BLaER1 treated with 17β-estradiol and CSF1 and Interleukin-3, amounts not matched to agents 10 nM and 100 nM (cell line): ENCODE data around the gene RALBP1.
"Not testable (repeated sequence)": the region's sequence is repeated elsewhere in the genome, so short reads cannot be mapped to it uniquely, and the experiment has no call there.

Experiments used
- H3K27ac ChIP-seq, 11 experiments: shearing (Covaris generic); formaldehyde crosslinking; 2 replicates each; pipeline ENCODE4 v1.8.1; 2022
- H3K27me3 ChIP-seq, 11 experiments: shearing (Covaris generic); formaldehyde crosslinking; 2 replicates each; pipeline ENCODE4 v1.8.1; 2022
- H3K36me3 ChIP-seq, 11 experiments: shearing (Covaris generic); formaldehyde crosslinking; 2 replicates each; pipeline ENCODE4 v1.8.1; 2022
- H3K4me1 ChIP-seq, 10 experiments: shearing (Covaris generic); formaldehyde crosslinking; 2 replicates each; pipeline ENCODE4 v1.8.1; 2022
- H3K4me2 ChIP-seq, 11 experiments: shearing (Covaris generic); formaldehyde crosslinking; 2 replicates each; pipeline ENCODE4 v1.8.1; 2022
- H3K4me3 ChIP-seq, 10 experiments: shearing (Covaris generic); formaldehyde crosslinking; 2 replicates each; pipeline ENCODE4 v1.8.1; 2022
- H3K9ac ChIP-seq, 11 experiments: shearing (Covaris generic); formaldehyde crosslinking; 2 replicates each; pipeline ENCODE4 v1.8.1; 2022
- H3K9me3 ChIP-seq, 11 experiments: shearing (Covaris generic); formaldehyde crosslinking; replicated peaks in 1 of 11; 2 replicates each; pipeline ENCODE4 v1.8.1; 2022
- H4K20me1 ChIP-seq, 11 experiments: shearing (Covaris generic); formaldehyde crosslinking; 2 replicates each; pipeline ENCODE4 v1.8.1; 2022
- Cebpa-rat ChIP-seq, 11 experiments: shearing (Covaris generic); IDR thresholded peaks; 2 replicates each; pipeline ENCODE4 v1.8.1; 2022

RALBP1 gene

GRCh38 chr18:9474108-9474982 lies 968 bp upstream of the RALBP1 start:
- H3K9ac ChIP-seq, result peak overlapping the region; percentile 66 to 95 (median 90)
- H3K27me3 ChIP-seq, result no peaks in the 10 kb centered on the region
- peak overlapping the region; percentile 45 to 93 (median 88); a peak in 21 of 22 replicates for H3K27ac ChIP-seq
- H3K36me3 ChIP-seq, result peaks cover 13 to 18% (median 16%) of the 10 kb centered on the region in 11 experiments
- peak overlapping the region; percentile 63 to 93 (median 86) for H3K4me2 ChIP-seq
- peaks cover 12 to 25% (median 22%) of the 10 kb centered on the region in 10 experiments for H3K4me1 ChIP-seq
- H3K4me3 ChIP-seq, result peak overlapping the region; percentile 87 to 98 (median 94)
- H4K20me1 ChIP-seq, result peaks cover 0 to 32% (median 16%) of the 10 kb centered on the region in 11 experiments; a peak in 11 of 22 replicates
- H3K9me3 ChIP-seq, result peaks cover 0 to 28% (median 10%) of the 10 kb centered on the region in 11 experiments; a peak in 12 of 22 replicates
- no peak for TF ChIP-seq Cebpa-rat (IDR thresholded peaks at IDR 0.05)

- Histone ChIP-seq H3K4me2 (peak overlapping the region; percentile 76 to 94 (median 90)), H4K20me1 (peaks cover 4 to 39% (median 27%) of the 10 kb centered on the region in 11 experiments; a peak in 12 of 22 replicates), H3K9me3 (peaks cover 0 to 20% (median 8%) of the 10 kb centered on the region in 11 experiments; a peak in 12 of 22 replicates), H3K9ac (peak overlapping the region; percentile 85 to 95 (median 93)), H3K36me3 (peaks cover 29 to 33% (median 31%) of the 10 kb centered on the region in 11 experiments), H3K4me3 (peak overlapping the region; percentile 87 to 98 (median 94)), H3K4me1 (peaks cover 12 to 25% (median 22%) of the 10 kb centered on the region in 10 experiments), H3K27me3 (no peaks in the 10 kb centered on the region), H3K27ac (peak overlapping the region; percentile 78 to 93 (median 89))
- no peak for TF ChIP-seq Cebpa-rat (IDR thresholded peaks at IDR 0.05)
These were observed 604 bp downstream of the RALBP1 start for GRCh38 chr18:9475643-9476591.

- not testable (repeated sequence) for H3K27me3 ChIP-seq
- H3K27ac ChIP-seq, result peak overlapping the region; percentile 78 to 93 (median 89); a peak in 20 of 22 replicates
- peaks cover 4 to 45% (median 28%) of the 10 kb centered on the region in 11 experiments; a peak in 12 of 22 replicates for H4K20me1 ChIP-seq
- peaks cover 12 to 25% (median 22%) of the 10 kb centered on the region in 10 experiments for H3K4me1 ChIP-seq
- H3K4me3 ChIP-seq, result peak overlapping the region; percentile 87 to 98 (median 94)
- peak overlapping the region; percentile 85 to 95 (median 93) for H3K9ac ChIP-seq
- peak overlapping the region; percentile 76 to 94 (median 90) for H3K4me2 ChIP-seq
- peaks cover 38 to 44% (median 40%) of the 10 kb centered on the region in 11 experiments for H3K36me3 ChIP-seq
- H3K9me3 ChIP-seq, result peaks cover 1 to 20% (median 9%) of the 10 kb centered on the region in 11 experiments; a peak in 15 of 22 replicates
These were observed 1.6 kb downstream of the RALBP1 start for GRCh38 chr18:9476949-9477348.

- H3K4me1 ChIP-seq, result peaks cover 17 to 29% (median 25%) of the 10 kb centered on the region in 10 experiments
- H3K27ac ChIP-seq, result peak overlapping the region in 1 of 11 experiments; percentile 81; a peak in 2 of 22 replicates
- peak overlapping the region; percentile 76 to 94 (median 90); a peak in 21 of 22 replicates for H3K4me2 ChIP-seq
- no peak for TF ChIP-seq Cebpa-rat (IDR thresholded peaks at IDR 0.05)
- H3K9me3 ChIP-seq, result peaks cover 5 to 26% (median 14%) of the 10 kb centered on the region in 11 experiments; a peak in 17 of 22 replicates
- peaks cover 40 to 49% (median 46%) of the 10 kb centered on the region in 11 experiments for H3K36me3 ChIP-seq
- H3K27me3 ChIP-seq, result no peaks in the 10 kb centered on the region
- H3K4me3 ChIP-seq, result peak overlapping the region in 7 of 10 experiments; percentile 87 to 98 (median 95); a peak in 7 of 20 replicates
- peak overlapping the region in 5 of 11 experiments; percentile 87 to 94 (median 93); a peak in 6 of 22 replicates for H3K9ac ChIP-seq
- H4K20me1 ChIP-seq, result peaks cover 4 to 49% (median 28%) of the 10 kb centered on the region in 11 experiments; a peak in 12 of 22 replicates
These were observed 2.2 kb downstream of the RALBP1 start for GRCh38 chr18:9477509-9477908.

- H4K20me1 ChIP-seq, result peaks cover 4 to 55% (median 28%) of the 10 kb centered on the region in 11 experiments; a peak in 12 of 22 replicates
- peaks cover 43 to 60% (median 51%) of the 10 kb centered on the region in 11 experiments for H3K36me3 ChIP-seq
- H3K4me1 ChIP-seq, result peaks cover 23 to 35% (median 30%) of the 10 kb centered on the region in 10 experiments
- H3K27me3 ChIP-seq, result no peaks in the 10 kb centered on the region
- H3K9me3 ChIP-seq, result peaks cover 8 to 36% (median 23%) of the 10 kb centered on the region in 11 experiments
- H3K4me3 ChIP-seq, result no peak overlapping the region
- no peak overlapping the region for H3K9ac ChIP-seq
- H3K27ac ChIP-seq, result no peak overlapping the region
- no peak for TF ChIP-seq Cebpa-rat (IDR thresholded peaks at IDR 0.05)
- H3K4me2 ChIP-seq, result no peak overlapping the region
These were observed 3.2 kb downstream of the RALBP1 start for GRCh38 chr18:9478545-9478944.

GRCh38 chr18:9482790-9483189 lies 7.5 kb downstream of the RALBP1 start:
- Histone ChIP-seq H3K4me1 (peaks cover 7 to 14% (median 10%) of the 10 kb centered on the region in 10 experiments; a peak in 18 of 20 replicates), H3K27ac (no peak overlapping the region), H3K4me2 (peak overlapping the region in 8 of 11 experiments; percentile 11 to 70 (median 39); a peak in 12 of 22 replicates), H4K20me1 (peaks cover 4 to 51% (median 26%) of the 10 kb centered on the region in 11 experiments; a peak in 12 of 22 replicates), H3K4me3 (no peak overlapping the region), H3K9ac (no peak overlapping the region), H3K36me3 (peaks cover 52 to 95% (median 74%) of the 10 kb centered on the region in 11 experiments), H3K9me3 (peaks cover 18 to 75% (median 63%) of the 10 kb centered on the region in 11 experiments; a peak in 21 of 22 replicates), H3K27me3 (no peaks in the 10 kb centered on the region)
- TF ChIP-seq Cebpa-rat (IDR thresholded peaks at IDR 0.05), result no peak

- peaks cover 7 to 18% (median 9%) of the 10 kb centered on the region in 10 experiments; a peak in 18 of 20 replicates for H3K4me1 ChIP-seq
- H3K4me2 ChIP-seq, result no peak overlapping the region
- H3K4me3 ChIP-seq, result no peak overlapping the region
- peaks cover 46 to 94% (median 71%) of the 10 kb centered on the region in 11 experiments for H3K36me3 ChIP-seq
- peaks cover 4 to 43% (median 22%) of the 10 kb centered on the region in 11 experiments; a peak in 11 of 22 replicates for H4K20me1 ChIP-seq
- H3K27ac ChIP-seq, result no peak overlapping the region
- no peak for TF ChIP-seq Cebpa-rat (IDR thresholded peaks at IDR 0.05)
- no peak overlapping the region for H3K9ac ChIP-seq
- peaks cover 25 to 76% (median 66%) of the 10 kb centered on the region in 11 experiments for H3K9me3 ChIP-seq
- H3K27me3 ChIP-seq, result no peaks in the 10 kb centered on the region
These were observed 8.2 kb downstream of the RALBP1 start for GRCh38 chr18:9483526-9483925.

- not testable (repeated sequence) for H3K4me2 ChIP-seq, H3K4me3 ChIP-seq, H3K27ac ChIP-seq, H3K27me3 ChIP-seq, H3K9ac ChIP-seq
- peaks cover 33 to 94% (median 67%) of the 10 kb centered on the region in 11 experiments for H3K36me3 ChIP-seq
- H3K9me3 ChIP-seq, result peaks cover 32 to 85% (median 76%) of the 10 kb centered on the region in 11 experiments
- peaks cover 0 to 32% (median 12%) of the 10 kb centered on the region in 11 experiments; a peak in 9 of 22 replicates for H4K20me1 ChIP-seq
- H3K4me1 ChIP-seq, result peaks cover 7 to 21% (median 9%) of the 10 kb centered on the region in 10 experiments; a peak in 18 of 20 replicates
These were observed 9.5 kb downstream of the RALBP1 start for GRCh38 chr18:9484856-9485255.
